Measurements from ENCODE around the gene SAMD9.
"Not testable (repeated sequence)": the region's sequence is repeated elsewhere in the genome, so short reads cannot be mapped to it uniquely, and the experiment has no call there.

The SAMD9 gene

GRCh38 chr7:93060865-93061264 lies 56.9 kb downstream of the SAMD9 start:
- TF ChIP-seq ZFX (IDR thresholded peaks at IDR 0.05), result no peak
- TF ChIP-seq, protein P1, sequence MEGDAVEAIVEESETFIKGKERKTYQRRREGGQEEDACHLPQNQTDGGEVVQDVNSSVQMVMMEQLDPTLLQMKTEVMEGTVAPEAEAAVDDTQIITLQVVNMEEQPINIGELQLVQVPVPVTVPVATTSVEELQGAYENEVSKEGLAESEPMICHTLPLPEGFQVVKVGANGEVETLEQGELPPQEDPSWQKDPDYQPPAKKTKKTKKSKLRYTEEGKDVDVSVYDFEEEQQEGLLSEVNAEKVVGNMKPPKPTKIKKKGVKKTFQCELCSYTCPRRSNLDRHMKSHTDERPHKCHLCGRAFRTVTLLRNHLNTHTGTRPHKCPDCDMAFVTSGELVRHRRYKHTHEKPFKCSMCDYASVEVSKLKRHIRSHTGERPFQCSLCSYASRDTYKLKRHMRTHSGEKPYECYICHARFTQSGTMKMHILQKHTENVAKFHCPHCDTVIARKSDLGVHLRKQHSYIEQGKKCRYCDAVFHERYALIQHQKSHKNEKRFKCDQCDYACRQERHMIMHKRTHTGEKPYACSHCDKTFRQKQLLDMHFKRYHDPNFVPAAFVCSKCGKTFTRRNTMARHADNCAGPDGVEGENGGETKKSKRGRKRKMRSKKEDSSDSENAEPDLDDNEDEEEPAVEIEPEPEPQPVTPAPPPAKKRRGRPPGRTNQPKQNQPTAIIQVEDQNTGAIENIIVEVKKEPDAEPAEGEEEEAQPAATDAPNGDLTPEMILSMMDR (conservative IDR thresholded peaks at IDR 0.05), result no peak
- no peak overlapping the region for H3K27ac ChIP-seq

DNA sequence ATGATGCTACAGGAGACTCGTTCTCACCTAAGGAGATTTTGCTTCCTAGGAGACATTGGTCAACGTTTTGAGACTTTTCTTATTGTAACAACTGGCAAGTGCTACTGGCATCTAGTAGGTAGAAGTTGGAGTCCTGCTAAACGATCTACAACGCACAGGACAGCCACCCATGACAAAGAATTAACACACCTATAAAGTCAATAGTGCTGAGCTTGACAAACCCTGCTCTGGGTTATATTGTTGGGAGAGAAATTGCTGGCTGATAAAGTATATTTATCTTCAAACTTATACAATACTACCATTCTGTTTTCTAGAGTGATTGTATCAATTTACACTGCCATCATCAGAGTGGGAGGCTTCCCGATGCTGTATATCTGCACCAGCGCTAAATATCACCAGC lies 57.8 kb downstream of the SAMD9 start:
- H3K27ac ChIP-seq, result no peak overlapping the region
- TF ChIP-seq, protein P1 (conservative IDR thresholded peaks at IDR 0.05), result no peak
- no peak for TF ChIP-seq ZFX (IDR thresholded peaks at IDR 0.05)

DNA sequence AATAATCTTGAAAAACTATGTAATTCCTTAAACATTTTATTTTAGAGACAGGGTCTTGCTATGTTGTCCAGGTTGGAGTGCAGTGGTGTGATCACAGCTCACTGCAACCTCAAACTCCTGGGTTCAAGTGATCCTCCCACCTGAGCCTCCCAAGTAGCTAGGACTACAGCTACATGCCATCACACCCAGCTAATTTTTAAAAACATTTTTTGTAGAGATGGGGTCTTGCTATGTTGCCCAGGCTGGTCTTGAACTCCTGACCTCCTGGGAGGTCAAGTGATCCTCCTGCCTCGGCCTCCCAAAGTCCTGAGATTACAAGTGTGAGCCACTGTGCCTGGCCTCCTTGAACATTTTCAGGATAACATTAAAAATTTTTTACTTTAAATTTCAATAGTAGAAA lies 61.2 kb downstream of the SAMD9 start:
- not testable (repeated sequence) for H3K27ac ChIP-seq

GRCh38 chr7:93055543-93056107 lies 62.2 kb downstream of the SAMD9 start:
- TF ChIP-seq, protein P1 (conservative IDR thresholded peaks at IDR 0.05), result peak; percentile 89
- TF ChIP-seq ZFX (IDR thresholded peaks at IDR 0.05), result no peak

GRCh38 chr7:93054975-93055374 lies 62.8 kb downstream of the SAMD9 start:
- no peak overlapping the region for H3K27ac ChIP-seq

More at GRCh38 chr7:93055543-93056107, 62.2 kb downstream of the SAMD9 start:
- H3K27ac ChIP-seq, result no peak overlapping the region

DNA sequence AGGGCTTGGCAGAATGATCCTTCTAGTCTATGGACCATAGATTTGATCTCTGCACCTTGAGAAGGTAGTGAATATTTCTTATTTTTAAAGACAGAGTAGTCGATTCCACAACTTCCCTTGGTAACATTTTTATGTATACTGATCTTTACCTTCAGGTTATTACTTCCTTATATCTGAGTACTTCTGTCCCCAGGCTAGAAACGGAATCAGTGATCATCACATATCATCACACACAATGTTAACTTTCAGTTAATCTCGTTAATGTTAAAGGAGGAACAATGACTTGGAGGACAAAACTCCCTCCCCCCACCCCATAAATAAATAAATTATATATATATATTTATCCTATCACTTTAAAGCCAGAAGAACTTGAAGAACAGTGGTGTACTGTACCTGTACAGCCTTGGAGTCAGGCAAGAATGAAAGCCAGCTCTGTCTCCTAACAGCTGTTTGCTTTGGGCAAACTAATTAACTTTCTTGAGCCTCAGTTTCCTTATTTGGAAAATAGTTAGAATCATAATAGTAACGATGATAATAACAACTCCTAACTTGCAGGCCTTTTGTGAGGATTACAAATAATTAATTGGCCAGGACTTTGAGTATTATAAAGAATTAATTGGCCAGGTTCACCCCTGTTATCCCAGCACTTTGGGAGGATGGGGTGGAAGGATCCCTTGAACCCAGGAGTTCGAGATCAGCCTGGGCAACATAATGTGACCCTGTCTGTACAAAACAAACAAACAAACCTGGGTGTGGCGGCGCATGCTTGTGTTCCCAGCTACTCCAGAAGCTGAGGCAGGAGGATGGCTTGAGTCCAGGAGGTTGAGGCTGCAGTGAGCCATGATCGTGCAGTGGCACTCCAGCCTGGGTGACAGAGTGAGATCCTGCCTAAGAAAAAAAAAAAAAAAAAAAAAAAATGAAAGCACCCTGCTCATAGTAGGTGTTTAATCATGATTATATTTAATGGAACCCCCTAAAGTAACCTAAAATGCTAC lies 63.5 kb downstream of the SAMD9 start:
- H3K27ac ChIP-seq, result no peak overlapping the region
- TF ChIP-seq, protein P1 (conservative IDR thresholded peaks at IDR 0.05), result no peak
- no peak for TF ChIP-seq ZFX (IDR thresholded peaks at IDR 0.05)

More at GRCh38 chr7:93054975-93055374, 62.8 kb downstream of the SAMD9 start:
- no peak for TF ChIP-seq ZFX (IDR thresholded peaks at IDR 0.05)
- TF ChIP-seq, protein P1 (conservative IDR thresholded peaks at IDR 0.05), result no peak

DNA sequence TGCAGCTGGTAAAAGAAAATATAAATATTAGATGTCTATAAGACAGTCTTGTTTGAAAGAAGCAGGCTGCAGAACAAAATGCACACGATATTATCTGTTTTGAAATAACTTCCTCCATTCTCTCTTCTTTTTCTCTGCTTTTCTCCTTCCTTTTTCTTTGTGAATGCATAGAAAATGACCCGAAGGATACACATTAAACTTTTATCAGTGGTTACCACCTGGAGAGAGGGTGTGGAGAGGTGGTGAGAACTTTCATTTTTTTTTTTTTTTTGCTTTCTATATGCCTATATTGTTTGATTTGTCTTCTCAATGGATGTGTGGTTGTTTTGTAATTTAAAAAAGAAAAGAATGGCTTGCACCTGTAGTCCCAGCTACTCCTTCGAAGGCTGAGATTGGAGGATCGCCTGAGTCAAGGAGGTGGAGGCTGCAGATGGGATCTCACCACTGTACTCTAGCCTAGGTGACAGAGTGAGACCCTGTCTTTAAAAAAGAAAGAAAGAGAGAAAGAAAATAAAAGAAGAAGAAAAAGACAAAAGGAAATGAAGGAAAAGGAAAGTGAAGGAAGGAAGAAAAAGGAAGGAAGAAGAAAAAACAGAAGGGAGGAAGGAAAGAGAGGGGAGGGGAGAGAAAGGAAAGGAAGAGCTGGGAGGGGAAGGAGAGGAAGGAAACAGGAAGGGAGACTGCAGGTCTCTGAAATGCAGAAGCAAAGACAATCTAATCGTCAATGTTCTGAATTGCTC lies 64.4 kb downstream of the SAMD9 start:
- no peak overlapping the region for H3K27ac ChIP-seq
- TF ChIP-seq ZFX (IDR thresholded peaks at IDR 0.05), result no peak
- TF ChIP-seq, protein P1 (conservative IDR thresholded peaks at IDR 0.05), result no peak

All from C4-2B (cell line).